Progenitor cell of endocrine pancreas (in vitro differentiated cells): Measurements from ENCODE around the gene ACVRL1. TPM values are rescaled to one million over a fixed set of nuclear protein-coding genes. Genes with fewer than 3 reads are reported as not detected.

ENCODE experiments used
- DNase-seq: peaks from one replicate; pipeline ENCODE4 v3.0.0; 2021; ENCODE audit warnings: low spot score; ENCODE audit not compliant: unreplicated experiment
- H3K27ac Mint-ChIP-seq: 2 replicates; pipeline ENCODE4 v1.8.0; 2021; ENCODE audit warnings: mild to moderate bottlenecking, moderate library complexity, mixed read lengths
- H3K27me3 Mint-ChIP-seq: 2 replicates; pipeline ENCODE4 v1.8.0; 2021; ENCODE audit warnings: mixed read lengths
- H3K36me3 Mint-ChIP-seq: 2 replicates; pipeline ENCODE4 v1.8.0; 2022; ENCODE audit warnings: mixed read lengths; ENCODE audit not compliant: insufficient read depth
- H3K4me1 Mint-ChIP-seq: 2 replicates; pipeline ENCODE4 v1.8.0; 2021; ENCODE audit warnings: low read depth, mixed read lengths
- H3K4me3 Mint-ChIP-seq: 2 replicates; pipeline ENCODE4 v1.8.0; 2021; ENCODE audit warnings: low read depth, mild to moderate bottlenecking, moderate library complexity, mixed read lengths
- H3K9me3 Mint-ChIP-seq: 2 replicates; pipeline ENCODE4 v1.8.0; 2021; ENCODE audit warnings: low read depth, mixed read lengths
- CTCF ChIP-seq: fragments of 200-600 bp; sonication (generic); IDR thresholded peaks from one replicate; pipeline ENCODE4 v1.5.0; 2021; ENCODE audit warnings: antibody characterized with exemption, mild to moderate bottlenecking; ENCODE audit not compliant: unreplicated experiment
- long read RNA-seq: library from polyadenylated mRNA; unstranded; transcript quantifications from one replicate; pipeline ENCODE4 v2.0.0, GENCODE V29; 2020
- total RNA-seq: library from RNA; stranded (reverse); gene quantifications from 2 replicates; pipeline ENCODE4 v1.2.1, GENCODE V29; 2021

Gene ACVRL1
- total RNA-seq, result 0.18 TPM in 1 of 2 replicates, not detected in the other
- long read RNA-seq, result 0 reads

- no peak within 1 kb of the TSS for H3K27ac Mint-ChIP-seq
- no peak within 1 kb of the TSS for H3K4me3 Mint-ChIP-seq
- TF ChIP-seq CTCF, result no peak
- DNase-seq, result no peak
- H3K4me1 Mint-ChIP-seq, result peaks cover 3% of the 10 kb centered on the region
- H3K9me3 Mint-ChIP-seq, result no peaks in the 10 kb centered on the region
- no peaks in the 10 kb centered on the region for H3K36me3 Mint-ChIP-seq
- H3K27me3 Mint-ChIP-seq, result peaks cover 49% of the 10 kb centered on the region
These were observed at the start of gene ACVRL1 for GRCh38 chr12:51907083-51907855. ACVRL1 (plus strand) TSS chr12:51907504; CDS start chr12:51912475, 4,971 bp downstream.

GRCh38 chr12:51860986-51861385 is 46.3 kb upstream of the ACVRL1 start:
- no peak for DNase-seq
- H3K9me3 Mint-ChIP-seq, result no peaks in the 10 kb centered on the region
- H3K36me3 Mint-ChIP-seq, result peaks cover 1% of the 10 kb centered on the region
- TF ChIP-seq CTCF, result no peak
- peaks cover 14% of the 10 kb centered on the region for H3K4me1 Mint-ChIP-seq
- peaks cover 17% of the 10 kb centered on the region for H3K27me3 Mint-ChIP-seq
- no peak overlapping the region for H3K4me3 Mint-ChIP-seq
- H3K27ac Mint-ChIP-seq, result no peak overlapping the region

DNA sequence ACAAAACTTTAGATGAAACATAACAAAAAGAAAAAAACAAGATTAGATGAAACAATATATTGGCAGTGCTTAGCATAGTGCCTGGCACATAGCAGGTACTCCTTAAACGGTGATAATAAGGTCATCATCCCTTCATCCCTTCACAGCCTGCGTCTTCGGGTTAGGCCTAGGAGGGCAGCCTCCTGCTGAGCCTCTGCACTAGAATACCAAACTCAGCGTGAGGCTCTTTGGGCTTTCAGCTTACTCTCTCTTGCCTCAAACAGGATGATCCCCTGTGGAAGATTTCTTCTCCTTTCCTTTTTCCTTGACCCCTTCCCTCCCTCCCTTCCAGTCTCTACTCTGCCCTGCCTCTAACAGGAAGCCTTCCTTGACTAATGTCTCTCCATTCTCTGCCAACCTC is 44.4 kb upstream of the ACVRL1 start:
- H3K36me3 Mint-ChIP-seq, result no peaks in the 10 kb centered on the region

GRCh38 chr12:51863363-51863932 is 43.9 kb upstream of the ACVRL1 start:
- H3K36me3 Mint-ChIP-seq, result no peaks in the 10 kb centered on the region
- no peak for TF ChIP-seq CTCF
- no peak for DNase-seq
- peaks cover 14% of the 10 kb centered on the region for H3K4me1 Mint-ChIP-seq
- H3K27ac Mint-ChIP-seq, result peak overlapping the region; percentile 89
- peaks cover 36% of the 10 kb centered on the region for H3K27me3 Mint-ChIP-seq
- peak overlapping the region; percentile 64 for H3K4me3 Mint-ChIP-seq
- no peaks in the 10 kb centered on the region for H3K9me3 Mint-ChIP-seq

More for the DNA sequence above, 44.4 kb upstream of the ACVRL1 start:
- Mint-ChIP-seq H3K4me1 (peaks cover 10% of the 10 kb centered on the region), H3K27ac (peak overlapping the region; percentile 89), H3K4me3 (peak overlapping the region; percentile 64), H3K27me3 (peaks cover 31% of the 10 kb centered on the region), H3K9me3 (no peaks in the 10 kb centered on the region)
- no peak for TF ChIP-seq CTCF
- DNase-seq, result no peak

GRCh38 chr12:51863933-51864832 is 43.1 kb upstream of the ACVRL1 start:
- H3K9me3 Mint-ChIP-seq, result no peaks in the 10 kb centered on the region
- TF ChIP-seq CTCF, result no peak
- peaks cover 17% of the 10 kb centered on the region for H3K4me1 Mint-ChIP-seq
- peak overlapping the region; percentile 70 for H3K4me3 Mint-ChIP-seq
- no peaks in the 10 kb centered on the region for H3K36me3 Mint-ChIP-seq
- DNase-seq, result peak; percentile 67
- H3K27me3 Mint-ChIP-seq, result peaks cover 42% of the 10 kb centered on the region
- peak overlapping the region; percentile 79 for H3K27ac Mint-ChIP-seq
